COLO668 (cell line): Measurements from ENCODE around the gene LRRC51.

Experiments
- DNase-seq: peaks from one replicate; lab custom pipeline; 2025; ENCODE audit not compliant: unreplicated experiment; lab: John Stamatoyannopoulos, UW

The LRRC51 gene

GRCh38 chr11:72080326-72081183, at the start of gene LRRC51, which contains the start of gene NUMA1:
TSS of gene LRRC51 (plus strand) at chr11:72080850. CDS start at chr11:72089084, 8,234 bp downstream.
TSS of gene NUMA1 (minus strand) at chr11:72080542. CDS start at chr11:72035943, 44,599 bp downstream.
- DNase-seq = peak; percentile 100

GRCh38 chr11:72036687-72037086, 44.0 kb upstream of the LRRC51 start:
- DNase-seq = no peak

- peak; percentile 0 for DNase-seq
These were observed 42.9 kb upstream of the LRRC51 start for GRCh38 chr11:72037554-72038311.

GRCh38 chr11:72038491-72038890, 42.2 kb upstream of the LRRC51 start:
- DNase-seq = no peak

GRCh38 chr11:72039031-72039855, 41.4 kb upstream of the LRRC51 start:
- no peak for DNase-seq

GRCh38 chr11:72039856-72040401, 40.7 kb upstream of the LRRC51 start:
- no peak for DNase-seq

GRCh38 chr11:72040491-72041363, 39.9 kb upstream of the LRRC51 start:
- peak; percentile 55 for DNase-seq

- DNase-seq = peak; percentile 50
These were observed 39.1 kb upstream of the LRRC51 start for GRCh38 chr11:72041364-72042063.

- DNase-seq = no peak
These were observed 38.4 kb upstream of the LRRC51 start for GRCh38 chr11:72042064-72042745.

- DNase-seq = no peak
These were observed 34.8 kb upstream of the LRRC51 start for GRCh38 chr11:72045849-72046248.

GRCh38 chr11:72048766-72049460, 31.7 kb upstream of the LRRC51 start:
- DNase-seq = no peak

- DNase-seq = no peak
These were observed 22.1 kb upstream of the LRRC51 start for GRCh38 chr11:72058416-72059034.

GRCh38 chr11:72061739-72062396, 18.8 kb upstream of the LRRC51 start:
- DNase-seq = no peak

- DNase-seq = no peak
These were observed 13.8 kb upstream of the LRRC51 start for GRCh38 chr11:72066855-72067254.

GRCh38 chr11:72067266-72067665, 13.4 kb upstream of the LRRC51 start:
- no peak for DNase-seq

- DNase-seq = no peak
These were observed 13.0 kb upstream of the LRRC51 start for GRCh38 chr11:72067676-72068075.

GRCh38 chr11:72069200-72069599, 11.4 kb upstream of the LRRC51 start:
- DNase-seq = no peak
